H1 (cell line): ENCODE data around the gene CHD5. TPM values are rescaled to one million over a fixed set of nuclear protein-coding genes. Genes with fewer than 3 reads are reported as not detected.

Experiments used
- CTCF ChIA-PET: fragments of 300-600 bp; sonication (Branson Sonifier 250); formaldehyde crosslinking; loops from one replicate; lab custom pipeline; 2021; ENCODE audit not compliant: partially characterized antibody; lab: Charles Lee
- POLR2A ChIA-PET: fragments of 300-600 bp; sonication (Branson Sonifier 250); formaldehyde crosslinking; loops from one replicate; lab custom pipeline; 2021; ENCODE audit warnings: inconsistent platforms; ENCODE audit not compliant: partially characterized antibody; lab: Charles Lee
- DNase-seq, 2 experiments: peaks; one replicate each; pipeline versions ENCODE4 v3.0.0 to v3.0.0-alpha.2; 2010 to 2022; ENCODE audit warnings: low spot score in 2 of 2, low read depth in 1 of 2, mixed read lengths in 1 of 2
- FAIRE-seq: peaks from 2 replicates; lab custom pipeline; 2011; peaks lifted over from hg19 to GRCh38; lab: Jason Lieb, UNC
- H2AFZ ChIP-seq: 2 replicates; pipeline ENCODE4 v1.8.1; 2012; ENCODE audit warnings: low read length, inconsistent platforms
- H2AK5ac ChIP-seq: 2 replicates; pipeline ENCODE4 v1.6.1; 2013; ENCODE audit warnings: low read depth, low read length
- H2BK120ac ChIP-seq: replicated peaks from 2 replicates; pipeline ENCODE3; 2013; ENCODE audit warnings: low read depth, low read length, inconsistent platforms
- H2BK12ac ChIP-seq: 2 replicates; pipeline ENCODE4 v1.6.1; 2013; ENCODE audit warnings: low read depth, low read length
- H2BK15ac ChIP-seq: 2 replicates; pipeline ENCODE4 v1.6.1; 2013; ENCODE audit warnings: low read length
- H2BK20ac ChIP-seq: 2 replicates; pipeline ENCODE4 v1.6.1; 2013; ENCODE audit warnings: low read length
- H2BK5ac ChIP-seq: 2 replicates; pipeline ENCODE4 v1.6.1; 2013; ENCODE audit warnings: low read depth, low read length
- H3K14ac ChIP-seq: 2 replicates; pipeline ENCODE4 v1.6.1; 2013; ENCODE audit warnings: inconsistent platforms; ENCODE audit not compliant: insufficient read length
- H3K18ac ChIP-seq: 2 replicates; pipeline ENCODE4 v1.6.1; 2013; ENCODE audit warnings: low read length; ENCODE audit errors: extremely low read depth
- H3K23ac ChIP-seq: 2 replicates; pipeline ENCODE4 v1.6.1; 2013; ENCODE audit warnings: inconsistent platforms; ENCODE audit not compliant: insufficient read length
- H3K23me2 ChIP-seq: 2 replicates; pipeline ENCODE4 v1.6.1; 2013; ENCODE audit warnings: low read depth, low read length
- H3K27ac ChIP-seq: 2 replicates; pipeline ENCODE4 v1.6.1; 2011; ENCODE audit warnings: low read depth, low read length, inconsistent platforms
- H3K27me3 ChIP-seq, 4 experiments: replicated peaks in 1 of 4; 1 replicate in 1 of 4; 2 replicates in 3 of 4; pipeline versions ENCODE4 v1.6.1 to v1.8.1; 2011 to 2013; ENCODE audit warnings: low read length in 3 of 4, mild to moderate bottlenecking in 3 of 4, inconsistent platforms in 2 of 4, mixed read lengths in 2 of 4, moderate library complexity in 1 of 4; ENCODE audit not compliant: control insufficient read depth in 3 of 4, insufficient read depth in 3 of 4; ENCODE audit errors: extremely low read depth in 1 of 4
- H3K36me3 ChIP-seq, 4 experiments: 2 replicates each; pipeline versions ENCODE4 v1.6.1 to v1.8.1; 2011 to 2013; ENCODE audit warnings: mild to moderate bottlenecking in 4 of 4, low read length in 3 of 4, moderate library complexity in 2 of 4, control low read depth in 1 of 4, inconsistent platforms in 1 of 4; ENCODE audit not compliant: insufficient read depth in 4 of 4, control insufficient read depth in 2 of 4
- H3K4ac ChIP-seq: replicated peaks from 2 replicates; pipeline ENCODE3; 2013; ENCODE audit warnings: low read length, low read depth, mixed read lengths, inconsistent platforms; ENCODE audit not compliant: insufficient read length
- H3K4me1 ChIP-seq, 4 experiments: replicated peaks in 1 of 4; 1 replicate in 1 of 4; 2 replicates in 3 of 4; pipeline versions ENCODE4 v1.6.1 to v1.8.1; 2011 to 2013; ENCODE audit warnings: low read length in 3 of 4, inconsistent platforms in 2 of 4, mixed read lengths in 1 of 4; ENCODE audit not compliant: insufficient read depth in 4 of 4, control insufficient read depth in 3 of 4
- H3K4me2 ChIP-seq, 2 experiments: 2 replicates each; pipeline versions ENCODE4 v1.6.1 to v1.8.1; 2011 to 2013; ENCODE audit warnings: low read depth in 2 of 2, low read length in 2 of 2, control low read depth in 1 of 2, inconsistent platforms in 1 of 2, mild to moderate bottlenecking in 1 of 2; ENCODE audit not compliant: insufficient read depth in 1 of 2
- H3K4me3 ChIP-seq, 4 experiments: fragments of 200-600, 300-600 bp in 1 of 4; sonication (generic), shearing (Covaris generic), sonication (Bioruptor Twin) in 1 of 4; 2 replicates each; pipeline versions ENCODE4 v1.5.1 to v1.8.1; 2011 to 2016; ENCODE audit warnings: low read length in 4 of 4, low read depth in 3 of 4, control low read depth in 2 of 4, inconsistent platforms in 2 of 4, mild to moderate bottlenecking in 2 of 4, mixed read lengths in 1 of 4, moderate library complexity in 1 of 4; ENCODE audit not compliant: insufficient read depth in 2 of 4; ENCODE audit errors: extremely low read depth in 1 of 4
- H3K56ac ChIP-seq: replicated peaks from 2 replicates; pipeline ENCODE3; 2013; ENCODE audit warnings: low read depth, mild to moderate bottlenecking, mixed read lengths, low read length, inconsistent platforms; ENCODE audit not compliant: insufficient read length
- H3K79me1 ChIP-seq: 2 replicates; pipeline ENCODE4 v1.6.1; 2013; ENCODE audit warnings: low read depth, low read length, control low read depth
- H3K79me2 ChIP-seq, 2 experiments: 2 replicates each; pipeline versions ENCODE4 v1.6.1 to v1.8.1; 2012 to 2013; ENCODE audit warnings: low read length in 2 of 2, mild to moderate bottlenecking in 2 of 2, inconsistent platforms in 1 of 2; ENCODE audit not compliant: insufficient read depth in 2 of 2, control insufficient read depth in 1 of 2
- H3K9ac ChIP-seq, 4 experiments: replicated peaks in 1 of 4; 1 replicate in 1 of 4; 2 replicates in 3 of 4; pipeline versions ENCODE4 v1.6.1 to v1.8.1; 2011 to 2013; ENCODE audit warnings: low read depth in 3 of 4, low read length in 3 of 4, control low read depth in 2 of 4, mild to moderate bottlenecking in 2 of 4, moderate library complexity in 2 of 4, inconsistent platforms in 1 of 4; ENCODE audit errors: extremely low read depth in 1 of 4
- H3K9me3 ChIP-seq, 2 experiments: 2 replicates each; pipeline versions ENCODE4 v1.6.1 to v1.8.1; 2012 to 2013; ENCODE audit warnings: mild to moderate bottlenecking in 2 of 2, moderate library complexity in 2 of 2, control low read depth in 1 of 2, inconsistent platforms in 1 of 2, low read depth in 1 of 2, low read length in 1 of 2, mixed read lengths in 1 of 2; ENCODE audit not compliant: insufficient read depth in 2 of 2
- H4K20me1 ChIP-seq, 2 experiments: replicated peaks in 1 of 2; 2 replicates each; pipeline versions ENCODE3 to v1.8.1; 2011 to 2013; ENCODE audit warnings: inconsistent platforms in 2 of 2, low read length in 2 of 2, mild to moderate bottlenecking in 1 of 2; ENCODE audit not compliant: insufficient read depth in 2 of 2, control insufficient read depth in 1 of 2
- H4K5ac ChIP-seq: 2 replicates; pipeline ENCODE4 v1.6.1; 2013; ENCODE audit warnings: low read length, low read depth, mixed read lengths, inconsistent platforms; ENCODE audit not compliant: insufficient read length
- H4K8ac ChIP-seq: 2 replicates; pipeline ENCODE4 v1.8.0; 2013; ENCODE audit warnings: mild to moderate bottlenecking, moderate library complexity, low read length, inconsistent platforms; ENCODE audit not compliant: insufficient read depth; ENCODE audit errors: extremely low read depth
- H4K91ac ChIP-seq: replicated peaks from 2 replicates; pipeline ENCODE3; 2013; ENCODE audit warnings: low read length, mixed read lengths, inconsistent platforms; ENCODE audit not compliant: insufficient read length
- ASH2L ChIP-seq: fragments of 200-600, 300-600 bp; sonication (generic); IDR thresholded peaks from one replicate; pipeline ENCODE4 v1.7.1; 2017; ENCODE audit warnings: low read length
- CTCF ChIP-seq, 3 experiments: IDR thresholded peaks; 1 replicate in 2 of 3; 2 replicates in 1 of 3; pipeline versions ENCODE4 v1.5.1 to v1.6.1; 2011; ENCODE audit warnings: low read length in 3 of 3, mild to moderate bottlenecking in 3 of 3, inconsistent platforms in 2 of 3, low read depth in 1 of 3, moderate library complexity in 1 of 3; ENCODE audit not compliant: insufficient read depth in 1 of 3; ENCODE audit errors: control extremely low read depth in 1 of 3
- JUN ChIP-seq: IDR thresholded peaks from 2 replicates; pipeline ENCODE4 v1.6.1; 2011; ENCODE audit warnings: low read depth, mild to moderate bottlenecking, improper control_type of control experiment, low read length
- POLR2A ChIP-seq, 2 experiments: IDR thresholded peaks; 1 replicate in 1 of 2; 2 replicates in 1 of 2; pipeline ENCODE4 v1.6.1; 2011; ENCODE audit warnings: low read depth in 2 of 2, low read length in 2 of 2, mild to moderate bottlenecking in 2 of 2; ENCODE audit errors: control extremely low read depth in 1 of 2
- POLR2AphosphoS5 ChIP-seq: IDR thresholded peaks from 2 replicates; pipeline ENCODE4 v1.6.1; 2011; ENCODE audit warnings: low read depth, low read length
- RBBP5 ChIP-seq: IDR thresholded peaks from 2 replicates; pipeline ENCODE4 v1.7.1; 2012; ENCODE audit warnings: low read depth, mild to moderate bottlenecking, inconsistent platforms, low read length, moderate library complexity, borderline replicate concordance
- RNF2 ChIP-seq: fragments of 200-900, 300-1000 bp; sonication (generic); IDR thresholded peaks from 2 replicates; pipeline ENCODE4 v1.7.1; 2016; ENCODE audit warnings: borderline replicate concordance, low read depth, mild to moderate bottlenecking, antibody characterized with exemption, low read length; ENCODE audit not compliant: poor library complexity, severe bottlenecking; ENCODE audit errors: missing control alignments
- TBP ChIP-seq: IDR thresholded peaks from 2 replicates; pipeline ENCODE4 v1.6.1; 2011; ENCODE audit warnings: low read depth, low read length, improper control_type of control experiment
- YY1 ChIP-seq: IDR thresholded peaks from 2 replicates; pipeline ENCODE4 v1.6.1; 2011; ENCODE audit warnings: low read depth, mild to moderate bottlenecking, low read length
- WGBS, 2 experiments: shearing (Covaris generic) in 1 of 2; methylation state at CpG; one replicate each; pipeline versions ENCODE4 v1.1.6 to v1.1.7; 2013 to 2015; ENCODE audit warnings: low lambda C conversion rate in 2 of 2, mixed read lengths in 2 of 2, inconsistent platforms in 1 of 2, low coverage in 1 of 2, missing lambda C conversion rate in 1 of 2; ENCODE audit not compliant: insufficient replicate concordance in 2 of 2, insufficient coverage in 1 of 2, insufficient read length in 1 of 2; ENCODE audit errors: extremely low coverage in 1 of 2, missing lambda C conversion rate in 1 of 2; 5-methylcytosine and 5-hydroxymethylcytosine counted together
- polyA plus RNA-seq, 7 experiments: library from polyadenylated mRNA; depleted of rRNA in 3 of 7; stranded (reverse) in 5 of 7; unstranded in 2 of 7; fragments of >200 nt in 5 of 7; fragments of 200-250 nt in 2 of 7; gene quantifications; 1 replicate in 5 of 7; 2 replicates in 1 of 7; 4 replicates in 1 of 7; pipeline versions ENCODE4 v1.2.1 to v1.2.3, GENCODE V29; 2011 to 2013; ENCODE audit warnings: missing spikeins in 2 of 7, mixed read lengths in 2 of 7
- total RNA-seq: library from RNA; stranded (reverse); fragmentation: NEBNext Ultra II Directional; extraction: Animal tissue kit (Norgen Biotek cat#: 25700); gene quantifications from 2 replicates; pipeline ENCODE4 v1.2.1, GENCODE V29; 2021

CHD5 gene
- total and polyA plus RNA-seq, 2 of the 8 experiments (the other 6 are each of a cell fraction or from before 2014, with no cell fraction given): 0.42 to 1.8 TPM

GRCh38 chr1:6154525-6155319 is 25.4 kb downstream of the CHD5 start:
- Histone ChIP-seq H3K18ac (no peak overlapping the region), H2BK120ac (no peak overlapping the region), H3K9me3 (no peaks in the 10 kb centered on the region), H3K79me1 (no peaks in the 10 kb centered on the region), H3K4ac (no peak overlapping the region), H3K27ac (no peak overlapping the region), H2BK15ac (no peak overlapping the region), H3K9ac (no peak overlapping the region), H2BK12ac (no peak overlapping the region), H3K23me2 (peaks cover 9% of the 10 kb centered on the region; the same call in 1 of the 2 replicates), H3K4me1 (peaks cover 0 to 10% (median 0%) of the 10 kb centered on the region in 4 experiments; a peak in 1 of 7 replicates), H3K4me3 (no peak overlapping the region), H4K20me1 (peaks cover 0 to 7% of the 10 kb centered on the region in 2 experiments), H2AK5ac (no peak overlapping the region), H2BK20ac (no peak overlapping the region), H3K27me3 (peaks cover 0 to 2% (median 0%) of the 10 kb centered on the region in 4 experiments; a peak in 3 of 7 replicates), H3K36me3 (no peaks in the 10 kb centered on the region), H4K5ac (no peak overlapping the region), H3K14ac (no peak overlapping the region), H2BK5ac (no peak overlapping the region), H3K4me2 (no peak overlapping the region), H4K91ac (no peak overlapping the region), H3K79me2 (no peaks in the 10 kb centered on the region), H3K56ac (no peak overlapping the region), H3K23ac (no peak overlapping the region), H2AFZ (no peak overlapping the region), H4K8ac (no peak overlapping the region)
- FAIRE-seq: no peak
- DNase-seq: no peak
- CTCF ChIA-PET: interaction anchor here (0.6 to 3.0 kb wide), 6 partner anchors 9 to 125 kb away, joined by 3 to 10 read pairs (median 4); no protein-coding TSS in a partner anchor
- POLR2A ChIA-PET: interaction anchor here (0.8 kb wide), 1 partner anchor 43 kb away, joined by 3 read pairs; no protein-coding TSS in a partner anchor
- 94% methylated on average over 24 of the region's 26 CpGs; no CpG with 5 or more reads in 1 of the 2 experiments for whole genome bisulfite sequencing, 2 experiments
- no peak for TF ChIP-seq YY1
- TF ChIP-seq CTCF (IDR thresholded peaks at IDR 0.05; ENCODE audit: control extremely low read depth in 1 of 3, insufficient read depth in 1 of 3, low read depth in 1 of 3, low read length in 3 of 3): peak in 1 of 3 experiments; percentile 9; a peak in 1 of 4 replicates
- no peak for TF ChIP-seq RBBP5
- TF ChIP-seq POLR2A (IDR thresholded peaks at IDR 0.05; ENCODE audit: control extremely low read depth in 1 of 2, low read depth in 2 of 2, low read length in 2 of 2): no peak
- TF ChIP-seq JUN: no peak
- TF ChIP-seq POLR2AphosphoS5: no peak
- TF ChIP-seq TBP: no peak
- no peak for TF ChIP-seq ASH2L
- TF ChIP-seq RNF2: no peak
